HT-29 (cell line): Measurements from ENCODE around the gene BCL6. TPM values are rescaled to one million over a fixed set of nuclear protein-coding genes. Genes with fewer than 3 reads are reported as not detected.

Source experiments
- DNase-seq: peaks from one replicate; pipeline ENCODE4 v3.0.0-alpha.2; 2015; ENCODE audit warnings: low spot score
- total RNA-seq: library from RNA; depleted of rRNA; stranded (reverse); fragments of >200 nt; shearing (Covaris generic); gene quantifications from 2 replicates; pipeline ENCODE4 v1.2.3, GENCODE V29; 2014

The BCL6 gene
- total RNA-seq, 1 experiment from 2014 or later, result 11.8 TPM

GRCh38 chr3:187739094-187739560, 6.1 kb downstream of the BCL6 start:
- no peak for DNase-seq

- peak; percentile 92 for DNase-seq
These were observed 6.8 kb downstream of the BCL6 start for GRCh38 chr3:187738331-187739093.

GRCh38 chr3:187738071-187738330, 7.3 kb downstream of the BCL6 start:
- no peak for DNase-seq

- peak; percentile 49 for DNase-seq
These were observed 7.7 kb downstream of the BCL6 start for GRCh38 chr3:187737368-187738070.

GRCh38 chr3:187737006-187737367, 8.3 kb downstream of the BCL6 start:
- no peak for DNase-seq

- no peak for DNase-seq
These were observed 8.8 kb downstream of the BCL6 start for GRCh38 chr3:187736418-187736871.

GRCh38 chr3:187735837-187736236, 9.4 kb downstream of the BCL6 start:
- no peak for DNase-seq

GRCh38 chr3:187735383-187735782, 9.9 kb downstream of the BCL6 start:
- DNase-seq, result no peak

- DNase-seq, result no peak
These were observed 10.4 kb downstream of the BCL6 start for GRCh38 chr3:187734841-187735240.

GRCh38 chr3:187733371-187733770, 11.9 kb downstream of the BCL6 start:
- DNase-seq, result no peak

- no peak for DNase-seq
These were observed 15.7 kb downstream of the BCL6 start for GRCh38 chr3:187729598-187729997.

- DNase-seq, result no peak
These were observed 16.2 kb downstream of the BCL6 start for GRCh38 chr3:187728940-187729583.

- DNase-seq, result no peak
These were observed 17.0 kb downstream of the BCL6 start for GRCh38 chr3:187728248-187728647.

- DNase-seq, result no peak
These were observed 18.7 kb downstream of the BCL6 start for GRCh38 chr3:187726564-187726963.

GRCh38 chr3:187725653-187726370, 19.5 kb downstream of the BCL6 start:
- no peak for DNase-seq

- DNase-seq, result no peak
These were observed 20.0 kb downstream of the BCL6 start for GRCh38 chr3:187725224-187725623.

GRCh38 chr3:187722206-187722612, 23.1 kb downstream of the BCL6 start:
- no peak for DNase-seq

GRCh38 chr3:187721055-187721454, 24.2 kb downstream of the BCL6 start:
- no peak for DNase-seq

- DNase-seq, result no peak
These were observed 25.0 kb downstream of the BCL6 start for GRCh38 chr3:187720337-187720670.

- no peak for DNase-seq
These were observed 25.5 kb downstream of the BCL6 start for GRCh38 chr3:187719628-187720336.

- no peak for DNase-seq
These were observed 26.5 kb downstream of the BCL6 start for GRCh38 chr3:187718802-187719201.

GRCh38 chr3:187717572-187717971, 27.7 kb downstream of the BCL6 start:
- no peak for DNase-seq
